HepG2 (cell line): ENCODE measurements around the gene RAMP3. TPM values are rescaled to one million over a fixed set of nuclear protein-coding genes. Genes with fewer than 3 reads are reported as not detected.

Source experiments
- ATAC-seq: fragments of 200-7000 bp; cut with Tn5 transposase; 3 replicates; pipeline ENCODE4 v1.9.1; 2020; ENCODE audit warnings: mild to moderate bottlenecking, moderate library complexity
- BruUV-seq: library from RNA; stranded (reverse); fragments of 400-500 nt; replicated peaks from 2 replicates; lab custom pipeline; 2021; lab: Mats Ljungman, UMichigan
- CTCF ChIA-PET: fragments of 300-600 bp; formaldehyde crosslinking; extraction: SDS; loops from one replicate; lab custom pipeline; 2021; ENCODE audit warnings: low total read pairs, inconsistent platforms, low intra/inter-chr PET ratio; lab: Yijun Ruan, JAX
- POLR2A ChIA-PET: fragments of 350-600 bp; sonication (Branson Sonifier 250); formaldehyde crosslinking; loops from one replicate; lab custom pipeline; 2020; ENCODE audit warnings: antibody characterized with exemption, inconsistent platforms; lab: Yijun Ruan, JAX
- DNase-seq: peaks from one replicate; pipeline ENCODE4 v3.0.0-alpha.2; 2015; ENCODE audit warnings: low spot score
- FAIRE-seq: peaks from 3 replicates; lab custom pipeline; 2011; peaks lifted over from hg19 to GRCh38; lab: Jason Lieb, UNC
- H2AFZ ChIP-seq: one replicate; pipeline ENCODE4 v1.6.1; 2011; ENCODE audit warnings: low read length, inconsistent platforms
- H3K27ac ChIP-seq: fragments of 300-600 bp; 3 replicates; pipeline ENCODE4 v1.8.0; 2011; ENCODE audit warnings: mixed run types, mild to moderate bottlenecking, mixed read lengths, low read length, inconsistent platforms; ENCODE audit not compliant: insufficient read depth; ENCODE audit errors: extremely low read length
- H3K27me3 ChIP-seq, 2 experiments: fragments of 200-600 bp in 1 of 2; 2 replicates in 1 of 2; 3 replicates in 1 of 2; pipeline versions ENCODE4 v1.6.0 to v1.8.0; 2011; ENCODE audit warnings: low read length in 2 of 2, mild to moderate bottlenecking in 2 of 2, moderate library complexity in 2 of 2, inconsistent platforms in 1 of 2; ENCODE audit not compliant: insufficient read depth in 2 of 2, control insufficient read depth in 1 of 2
- H3K36me3 ChIP-seq, 2 experiments: fragments of 200-600 bp in 1 of 2; replicated peaks in 1 of 2; 2 replicates in 1 of 2; 3 replicates in 1 of 2; pipeline versions ENCODE4 v1.5.1 to v1.8.0; 2011; ENCODE audit warnings: low read length in 2 of 2, inconsistent platforms in 1 of 2; ENCODE audit not compliant: insufficient read depth in 2 of 2, control insufficient read depth in 1 of 2
- H3K4me1 ChIP-seq: 2 replicates; pipeline ENCODE4 v1.5.1; 2012; ENCODE audit warnings: low read length, inconsistent platforms; ENCODE audit not compliant: insufficient read depth
- H3K4me2 ChIP-seq: 2 replicates; pipeline ENCODE4 v1.6.0; 2011; ENCODE audit warnings: low read depth, low read length, inconsistent platforms
- H3K4me3 ChIP-seq, 3 experiments: fragments of 200-600 bp in 1 of 3; sonication (generic), shearing (Covaris generic) in 1 of 3; replicated peaks in 1 of 3; 2 replicates each; pipeline ENCODE4 v1.5.1; 2011 to 2016; ENCODE audit warnings: low read length in 3 of 3, inconsistent platforms in 2 of 3, low read depth in 2 of 3, mild to moderate bottlenecking in 2 of 3, control low read depth in 1 of 3, mixed read lengths in 1 of 3; ENCODE audit not compliant: insufficient read depth in 1 of 3
- H3K79me2 ChIP-seq: one replicate; pipeline ENCODE4 v1.6.1; 2011; ENCODE audit warnings: low read length, inconsistent platforms; ENCODE audit not compliant: insufficient read depth
- H3K9ac ChIP-seq: 2 replicates; pipeline ENCODE4 v1.6.0; 2011; ENCODE audit warnings: mild to moderate bottlenecking, low read depth, low read length, inconsistent platforms; ENCODE audit not compliant: insufficient read depth
- H3K9me3 ChIP-seq: 2 replicates; pipeline ENCODE4 v1.5.1; 2012; ENCODE audit warnings: mild to moderate bottlenecking, low read length
- H4K20me1 ChIP-seq: 2 replicates; pipeline ENCODE4 v1.6.0; 2011; ENCODE audit warnings: inconsistent platforms, mild to moderate bottlenecking, low read length, moderate library complexity; ENCODE audit not compliant: insufficient read depth
- AHR ChIP-seq: IDR thresholded peaks from 2 replicates; pipeline ENCODE4 v1.6.1; 2018; ENCODE audit warnings: missing genetic modification reagents, missing compliant biosample characterization
- CBX2 ChIP-seq, 2 experiments: fragments of 200-600 bp in 1 of 2; sonication (generic); formaldehyde crosslinking in 1 of 2; IDR thresholded peaks; 2 replicates each; pipeline versions ENCODE4 v1.7.0 to v1.8.1; 2018 to 2022; ENCODE audit warnings: low read depth in 2 of 2, low read length in 1 of 2, mild to moderate bottlenecking in 1 of 2, missing genetic modification reagents in 1 of 2
- MEIS1 ChIP-seq: sonication (generic); formaldehyde crosslinking; IDR thresholded peaks from 2 replicates; pipeline ENCODE4 v1.9.0; 2021; ENCODE audit warnings: mild to moderate bottlenecking, missing genetic modification reagents, moderate library complexity, borderline replicate concordance
- NFE2L2 ChIP-seq: fragments of 150-350 bp; IDR thresholded peaks from 2 replicates; pipeline ENCODE4 v1.6.1; 2014; ENCODE audit warnings: low read length
- PAF1 ChIP-seq: IDR thresholded peaks from 2 replicates; pipeline ENCODE4 v1.6.1; 2016; ENCODE audit warnings: missing genetic modification reagents, missing compliant biosample characterization
- RFX1 ChIP-seq: fragments of 450-650 bp; IDR thresholded peaks from 2 replicates; pipeline ENCODE4 v1.6.1; 2017
- RNF2 ChIP-seq: fragments of 450-650 bp; conservative IDR thresholded peaks from 2 replicates; pipeline ENCODE4 v1.6.1; 2016; ENCODE audit warnings: low read depth
- TBP ChIP-seq: sonication (generic); formaldehyde crosslinking; IDR thresholded peaks from 2 replicates; pipeline ENCODE4 v1.5.0; 2020; ENCODE audit warnings: missing genetic modification reagents
- XBP1 ChIP-seq: sonication (generic); formaldehyde crosslinking; IDR thresholded peaks from 2 replicates; pipeline ENCODE4 v1.5.0; 2020; ENCODE audit warnings: missing genetic modification reagents
- ZFP36L1 ChIP-seq: sonication (generic); formaldehyde crosslinking; IDR thresholded peaks from 2 replicates; pipeline ENCODE4 v1.8.0; 2022; ENCODE audit warnings: mild to moderate bottlenecking, missing genetic modification reagents, moderate library complexity
- ZFY ChIP-seq: sonication (generic); formaldehyde crosslinking; IDR thresholded peaks from 2 replicates; pipeline ENCODE4 v1.4.0; 2020; ENCODE audit warnings: missing genetic modification reagents
- ZNF331 ChIP-seq: sonication (generic); formaldehyde crosslinking; IDR thresholded peaks from 2 replicates; pipeline ENCODE4 v1.4.0; 2020; ENCODE audit warnings: missing genetic modification reagents
- ZNF354B ChIP-seq: sonication (generic); formaldehyde crosslinking; IDR thresholded peaks from 2 replicates; pipeline ENCODE4 v1.8.0; 2022; ENCODE audit warnings: mild to moderate bottlenecking, missing genetic modification reagents
- ZNF816 ChIP-seq: sonication (generic); formaldehyde crosslinking; IDR thresholded peaks from 2 replicates; pipeline ENCODE4 v1.8.0; 2022; ENCODE audit warnings: missing genetic modification reagents, mild to moderate bottlenecking, borderline replicate concordance
- ZSCAN9 ChIP-seq: IDR thresholded peaks from 2 replicates; pipeline ENCODE4 v1.6.1; 2016; ENCODE audit warnings: borderline replicate concordance
- WGBS: methylation state at CpG from one replicate; pipeline ENCODE4 v1.1.6; 2017; ENCODE audit warnings: low lambda C conversion rate; 5-methylcytosine and 5-hydroxymethylcytosine counted together
- in situ Hi-C: cut with HindIII; loops from 2 replicates; pipeline ENCODE4 v1.10.0; 2017; ENCODE audit warnings: low pct_unique_long_range_greater_than_20kb; ENCODE audit not compliant: extremely low pct_ligation_motif_present
- intact Hi-C: fragments of 100-400 bp; cut with micrococcal nuclease; formaldehyde crosslinking; loops from one replicate; pipeline ENCODE4 v1.10.0; 2022; ENCODE audit not compliant: unreplicated experiment
- polyA plus RNA-seq, 8 experiments: library from polyadenylated mRNA; depleted of rRNA in 3 of 8; stranded (reverse) in 7 of 8; unstranded in 1 of 8; fragments of >200 nt; fragmentation: Illumina TruSeq in 4 of 8; extraction: Trizol in 4 of 8; gene quantifications; 2 replicates each; pipeline versions ENCODE4 v1.2.1 to v1.2.3, GENCODE V29; 2011 to 2016; ENCODE audit warnings: low read depth in 4 of 8, missing spikeins in 1 of 8, mixed read lengths in 1 of 8; ENCODE audit not compliant: insufficient read depth in 1 of 8
- total RNA-seq, 5 experiments: library from RNA; depleted of rRNA; stranded (reverse); fragments of >200 nt; fragmentation: Illumina TruSeq; extraction: Trizol; gene quantifications; 2 replicates each; pipeline ENCODE4 v1.2.3, GENCODE V29; 2016; ENCODE audit warnings: low read depth in 1 of 5
- TF ChIP-seq, protein P1 (sequence below): sonication (generic); formaldehyde crosslinking; IDR thresholded peaks from 2 replicates; pipeline ENCODE4 v1.5.1; 2020; ENCODE audit warnings: mild to moderate bottlenecking, missing genetic modification reagents, moderate library complexity

Gene RAMP3
- total and polyA plus RNA-seq, 2 of the 13 experiments (the other 11 are each of a cell fraction or from before 2014, with no cell fraction given): not detected

DNA sequence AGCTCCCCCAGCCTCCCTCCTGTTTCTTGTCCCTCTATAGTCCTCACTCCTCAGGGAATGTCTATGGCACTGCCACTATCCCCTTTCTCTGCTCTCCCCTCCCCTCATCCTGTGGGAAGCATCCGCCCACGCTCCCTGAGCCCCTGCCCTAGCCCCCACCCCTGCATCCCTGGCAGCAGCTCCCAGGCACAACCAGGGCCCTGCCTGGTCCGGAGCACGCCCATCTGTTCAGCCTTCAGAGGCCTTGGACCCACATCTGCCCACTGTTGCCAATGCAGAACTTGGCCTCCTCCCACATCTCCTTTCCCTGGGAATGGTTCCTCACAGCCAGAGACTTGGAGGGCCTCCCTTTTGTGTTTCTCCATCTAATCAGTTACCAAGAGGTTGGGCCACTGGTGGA, 25.7 kb upstream of the RAMP3 start:
- TF ChIP-seq NFE2L2 (no peak), RFX1 (no peak), MEIS1 (no peak)
- Histone ChIP-seq H3K9me3 (no peaks in the 10 kb centered on the region), H3K4me2 (no peak overlapping the region), H4K20me1 (no peaks in the 10 kb centered on the region), H3K27ac (no peak overlapping the region), H3K27me3 (peaks cover 7 to 40% of the 10 kb centered on the region in 2 experiments; a peak in 4 of 5 replicates), H3K79me2 (no peaks in the 10 kb centered on the region), H3K4me1 (0 out of 2 replicates have a peak, but pooled peaks cover 4% of the 10 kb centered on the region), H3K4me3 (no peak overlapping the region), H3K9ac (no peak overlapping the region), H2AFZ (no peak overlapping the region), H3K36me3 (no peaks in the 10 kb centered on the region)
- DNase-seq (no peak), ATAC-seq (no peak), FAIRE-seq (no peak)
- intact Hi-C loops (no loop called here), in situ Hi-C loops (loop anchor here (10.0 kb wide), 1 partner anchor 277 kb away; no protein-coding TSS in a partner anchor)
- POLR2A ChIA-PET: no interaction called here
- CTCF ChIA-PET: no interaction called here
- 2% methylated on average over 4 of the region's 4 CpGs for WGBS
- BruUV-seq: no TSS peak

DNA sequence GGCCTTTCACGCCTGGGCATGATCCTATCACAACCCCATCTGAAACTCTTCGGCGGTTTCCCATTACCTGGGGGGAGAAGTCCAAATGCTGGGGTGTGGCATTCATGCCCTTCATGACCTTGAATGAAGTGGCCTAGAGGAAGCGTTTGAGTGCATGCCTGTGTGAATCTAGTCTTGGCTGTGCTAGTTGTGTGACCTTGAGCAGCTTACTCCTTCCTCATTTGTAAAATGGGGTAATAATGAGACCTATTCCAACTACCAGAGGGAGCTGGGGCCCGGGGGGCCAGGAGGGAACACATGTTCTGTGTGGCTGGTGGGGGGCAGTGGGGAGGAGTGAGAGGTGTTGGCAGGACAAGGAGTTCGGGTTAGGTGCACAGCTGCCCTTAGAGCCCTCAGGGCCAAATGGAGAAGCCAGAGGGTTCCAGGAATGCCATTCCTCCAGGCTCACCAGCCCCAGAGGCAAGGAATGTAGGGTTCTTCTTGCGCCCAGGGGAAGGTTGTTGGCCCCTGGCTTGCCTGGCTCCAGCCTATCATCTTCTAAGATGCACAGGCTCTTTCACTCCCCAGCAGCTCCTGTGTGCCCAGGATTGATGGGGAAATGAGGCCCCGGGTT, 24.8 kb upstream of the RAMP3 start:
- ChIA-PET CTCF (no interaction called here), POLR2A (no interaction called here)
- no peak for DNase-seq
- no peak overlapping the region for H2AFZ ChIP-seq
- H3K4me1 ChIP-seq: 0 out of 2 replicates have a peak, but pooled peaks cover 4% of the 10 kb centered on the region
- no peak overlapping the region for H3K27ac ChIP-seq
- H3K4me2 ChIP-seq: no peak overlapping the region
- H3K9me3 ChIP-seq: no peaks in the 10 kb centered on the region
- in situ Hi-C loops: loop anchor here (10.0 kb wide), 1 partner anchor 278 kb away; no protein-coding TSS in a partner anchor
- intact Hi-C loops: no loop called here
- no peak for FAIRE-seq
- H3K79me2 ChIP-seq: no peaks in the 10 kb centered on the region
- TF ChIP-seq, protein P1, sequence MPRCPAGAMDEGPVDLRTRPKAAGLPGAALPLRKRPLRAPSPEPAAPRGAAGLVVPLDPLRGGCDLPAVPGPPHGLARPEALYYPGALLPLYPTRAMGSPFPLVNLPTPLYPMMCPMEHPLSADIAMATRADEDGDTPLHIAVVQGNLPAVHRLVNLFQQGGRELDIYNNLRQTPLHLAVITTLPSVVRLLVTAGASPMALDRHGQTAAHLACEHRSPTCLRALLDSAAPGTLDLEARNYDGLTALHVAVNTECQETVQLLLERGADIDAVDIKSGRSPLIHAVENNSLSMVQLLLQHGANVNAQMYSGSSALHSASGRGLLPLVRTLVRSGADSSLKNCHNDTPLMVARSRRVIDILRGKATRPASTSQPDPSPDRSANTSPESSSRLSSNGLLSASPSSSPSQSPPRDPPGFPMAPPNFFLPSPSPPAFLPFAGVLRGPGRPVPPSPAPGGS (CRISPR knock-in tag): no peak
- TF ChIP-seq ZNF816 (CRISPR knock-in tag): no peak
- TF ChIP-seq ZNF331 (CRISPR knock-in tag): no peak
- no peak for TF ChIP-seq XBP1 (CRISPR knock-in tag)
- TF ChIP-seq PAF1 (CRISPR knock-in tag): no peak
- TF ChIP-seq ZFY: no peak
- TF ChIP-seq RNF2: no peak
- TF ChIP-seq CBX2 (IDR thresholded peaks at IDR 0.05; ENCODE audit: low read depth, low read length): no peak
- no peak for TF ChIP-seq CBX2 (CRISPR knock-in tag; IDR thresholded peaks at IDR 0.05; ENCODE audit: low read depth)
- TF ChIP-seq ZFP36L1 (CRISPR knock-in tag): no peak
- TF ChIP-seq ZNF354B (CRISPR knock-in tag): no peak
- TF ChIP-seq AHR (CRISPR knock-in tag): no peak
- no peak for TF ChIP-seq ZSCAN9 (CRISPR knock-in tag)
- no peak for TF ChIP-seq TBP (CRISPR knock-in tag)
- no peak overlapping the region for H3K4me3 ChIP-seq
- H3K36me3 ChIP-seq: no peaks in the 10 kb centered on the region
- peaks cover 5 to 32% of the 10 kb centered on the region in 2 experiments; a peak in 3 of 5 replicates for H3K27me3 ChIP-seq
- no peaks in the 10 kb centered on the region for H4K20me1 ChIP-seq
- no TSS peak for BruUV-seq
- no peak overlapping the region for H3K9ac ChIP-seq
- ATAC-seq: no peak
- 32% methylated on average over 6 of the region's 8 CpGs for WGBS
